Measurements from ENCODE around the gene DNAJB9.

GRCh38 chr7:108596560-108596959, 26.9 kb downstream of the DNAJB9 start:
- TF ChIP-seq RAD21 (IDR thresholded peaks at IDR 0.05; ENCODE audit: insufficient read depth, low read depth, low read length) = no peak
- TF ChIP-seq USF1 (IDR thresholded peaks at IDR 0.05; ENCODE audit: borderline replicate concordance, extremely low read length, insufficient read depth, low read depth, low read length) = no peak
- TF ChIP-seq CTCF (IDR thresholded peaks at IDR 0.05 in 2 of 3, conservative IDR thresholded peaks at IDR 0.05 in 1 of 3; ENCODE audit: control insufficient read depth in 2 of 3, extremely low read depth in 1 of 3, insufficient read depth in 1 of 3, low read depth in 3 of 3, low read length in 3 of 3) = no peak
- no peak for TF ChIP-seq RFX5 (IDR thresholded peaks at IDR 0.05; ENCODE audit: low read depth, low read length)
- no peak for TF ChIP-seq POLR2AphosphoS5 (IDR thresholded peaks at IDR 0.05; ENCODE audit: low read length)
